Measurements from ENCODE around the gene CEP170. TPM values are rescaled to one million over a fixed set of nuclear protein-coding genes. Genes with fewer than 3 reads are reported as not detected.
A peak's percentile ranks its signal among the peaks of the same experiment; 100 is the strongest.
"Not testable (repeated sequence)": the region's sequence is repeated elsewhere in the genome, so short reads cannot be mapped to it uniquely, and the experiment has no call there.

The CEP170 gene
- total RNA-seq, 1 donor from 2014 or later: 97.3 TPM

- DNase-seq (ENCODE audit: low spot score): no peak
These were observed 18.4 kb downstream of the CEP170 start for GRCh38 chr1:243236604-243237252.

GRCh38 chr1:243234978-243235647 lies 20.0 kb downstream of the CEP170 start:
- DNase-seq (ENCODE audit: low spot score): peak; percentile 63

DNA sequence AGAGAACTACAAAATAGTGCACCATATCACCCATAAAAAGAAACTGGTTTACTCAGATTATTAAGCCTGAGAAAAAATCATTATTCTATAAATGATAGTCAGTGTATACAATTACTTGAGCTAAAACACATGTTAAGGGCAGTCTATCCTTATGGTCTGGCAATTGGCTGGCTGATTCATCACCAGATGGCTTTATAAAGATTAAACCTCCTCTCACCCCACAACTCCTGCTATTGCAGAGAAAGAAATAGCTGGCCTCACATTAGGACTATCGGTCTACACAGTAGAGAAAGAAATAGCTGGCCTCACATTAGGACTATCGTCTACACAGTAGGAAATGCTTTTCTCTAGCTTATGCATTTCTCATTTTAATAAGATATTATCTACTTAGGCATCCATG lies 21.2 kb downstream of the CEP170 start:
- DNase-seq (ENCODE audit: low spot score): no peak

DNA sequence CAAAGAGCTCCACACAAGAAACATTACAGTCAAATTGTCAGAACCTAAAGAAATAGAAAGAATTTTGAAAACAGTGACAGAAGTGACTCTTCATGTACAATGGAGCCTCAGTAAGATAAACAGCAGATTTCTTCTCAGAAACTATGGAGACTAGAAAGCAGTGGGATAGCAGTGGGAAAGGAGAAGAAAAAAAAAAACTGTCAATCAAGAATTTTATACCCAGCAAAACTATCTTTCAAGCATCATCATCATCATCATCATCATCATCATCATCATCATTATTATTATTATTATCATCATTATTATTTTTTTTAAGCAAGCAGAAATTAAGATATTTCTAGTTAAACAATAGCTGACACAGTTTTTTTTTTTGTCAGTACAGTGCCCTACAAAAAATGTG lies 24.2 kb downstream of the CEP170 start:
- DNase-seq (ENCODE audit: low spot score): no peak

- DNase-seq (ENCODE audit: low spot score): no peak
These were observed 25.6 kb downstream of the CEP170 start for GRCh38 chr1:243229526-243229925.

GRCh38 chr1:243227622-243228021 lies 27.5 kb downstream of the CEP170 start:
- DNase-seq (ENCODE audit: low spot score): no peak

DNA sequence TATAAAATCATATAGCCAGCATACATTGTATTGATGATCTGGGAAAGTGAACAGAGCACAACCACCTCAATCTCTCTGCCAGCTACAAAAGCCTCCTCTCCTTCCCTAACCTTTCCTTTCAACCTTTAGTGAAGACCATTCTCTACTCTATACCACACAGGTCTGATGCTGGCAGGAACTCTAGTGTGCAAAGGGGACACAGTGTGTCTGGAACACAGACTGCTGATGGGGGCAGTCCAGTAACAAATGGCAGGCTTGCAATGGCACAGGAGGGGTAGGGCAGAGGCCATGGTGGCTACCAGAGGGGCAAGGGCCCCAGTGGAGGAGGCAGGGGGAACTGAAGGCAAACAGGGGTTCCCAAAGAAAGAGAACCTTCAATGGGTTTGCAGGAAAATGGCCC lies 37.0 kb downstream of the CEP170 start:
- DNase-seq (ENCODE audit: low spot score): no peak

- DNase-seq (ENCODE audit: low spot score): no peak
These were observed 37.7 kb downstream of the CEP170 start for GRCh38 chr1:243217349-243217748.

- DNase-seq (ENCODE audit: low spot score): no peak
These were observed 38.3 kb downstream of the CEP170 start for GRCh38 chr1:243216741-243217140.

GRCh38 chr1:243215276-243215875 lies 39.7 kb downstream of the CEP170 start:
- not testable (repeated sequence) for DNase-seq (ENCODE audit: low spot score)

DNA sequence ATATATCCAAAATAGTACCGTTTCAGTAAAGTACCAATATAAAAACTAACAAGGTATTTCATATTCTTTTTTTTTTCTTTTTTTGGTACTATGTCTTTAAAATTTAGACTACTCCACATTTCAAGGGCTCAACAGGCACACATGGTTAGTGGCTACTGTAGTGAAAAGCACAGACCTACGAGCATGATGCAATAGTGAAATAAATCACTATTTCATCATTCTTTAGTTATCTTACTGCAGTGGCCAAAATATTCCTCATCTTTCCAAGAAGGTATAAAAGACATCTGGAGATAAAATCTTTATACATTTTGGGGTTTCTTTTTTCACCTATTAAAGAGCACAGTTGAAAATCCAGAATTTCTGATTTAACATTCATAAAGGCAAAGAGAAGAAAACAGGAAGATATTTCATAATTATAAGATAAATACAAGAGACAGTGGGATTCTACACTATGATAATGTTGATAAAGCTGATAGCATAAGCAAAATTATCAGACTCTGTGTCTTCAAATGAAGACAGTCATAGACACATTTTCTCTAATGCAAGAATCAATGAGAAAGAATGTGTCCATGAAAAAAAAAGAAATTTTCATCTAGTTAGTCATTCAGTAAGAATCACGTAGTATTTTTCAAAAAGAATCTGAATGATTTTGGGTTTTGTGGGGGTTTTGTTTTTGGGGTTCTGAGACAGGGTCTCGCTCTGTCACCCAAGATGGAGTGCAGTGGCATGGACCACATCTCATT lies 41.9 kb downstream of the CEP170 start:
- DNase-seq (ENCODE audit: low spot score): peak; percentile 79

GRCh38 chr1:243211984-243212383 lies 43.1 kb downstream of the CEP170 start:
- DNase-seq (ENCODE audit: low spot score): peak; percentile 78

- peak; percentile 46 for DNase-seq (ENCODE audit: low spot score)
These were observed 50.0 kb downstream of the CEP170 start for GRCh38 chr1:243205026-243205501.

- not testable (repeated sequence) for DNase-seq (ENCODE audit: low spot score)
These were observed 50.7 kb downstream of the CEP170 start for GRCh38 chr1:243204336-243204735.

GRCh38 chr1:243203196-243203595 lies 51.9 kb downstream of the CEP170 start:
- DNase-seq (ENCODE audit: low spot score): not testable (repeated sequence)

GRCh38 chr1:243201316-243201715 lies 53.8 kb downstream of the CEP170 start:
- DNase-seq (ENCODE audit: low spot score): not testable (repeated sequence)

DNA sequence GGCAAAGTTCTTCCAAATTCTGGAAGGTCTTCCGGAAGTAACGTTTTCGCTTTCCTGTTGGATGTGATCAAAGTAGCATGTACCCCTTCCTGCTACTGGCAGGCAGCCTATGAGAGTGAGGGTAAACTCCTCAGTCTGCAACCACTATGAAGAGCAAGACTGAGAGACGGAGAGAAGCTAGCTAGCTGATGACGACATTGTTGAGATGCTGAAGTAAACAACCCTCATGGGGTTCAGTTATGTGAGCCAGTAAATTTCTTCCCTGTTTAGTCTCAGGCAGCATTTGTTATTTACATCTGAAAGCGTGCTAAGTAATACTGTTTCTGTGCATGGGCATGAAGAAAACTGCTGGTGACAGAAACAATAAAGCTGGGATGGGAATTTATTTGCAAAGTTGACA lies 57.6 kb downstream of the CEP170 start:
- not testable (repeated sequence) for DNase-seq (ENCODE audit: low spot score)

GRCh38 chr1:243193330-243193729 lies 61.8 kb downstream of the CEP170 start:
- DNase-seq (ENCODE audit: low spot score): not testable (repeated sequence)

- DNase-seq (ENCODE audit: low spot score): not testable (repeated sequence)
These were observed 68.7 kb downstream of the CEP170 start for GRCh38 chr1:243186201-243186995.

- DNase-seq (ENCODE audit: low spot score): not testable (repeated sequence)
These were observed 70.3 kb downstream of the CEP170 start for GRCh38 chr1:243184787-243185186.

DNA sequence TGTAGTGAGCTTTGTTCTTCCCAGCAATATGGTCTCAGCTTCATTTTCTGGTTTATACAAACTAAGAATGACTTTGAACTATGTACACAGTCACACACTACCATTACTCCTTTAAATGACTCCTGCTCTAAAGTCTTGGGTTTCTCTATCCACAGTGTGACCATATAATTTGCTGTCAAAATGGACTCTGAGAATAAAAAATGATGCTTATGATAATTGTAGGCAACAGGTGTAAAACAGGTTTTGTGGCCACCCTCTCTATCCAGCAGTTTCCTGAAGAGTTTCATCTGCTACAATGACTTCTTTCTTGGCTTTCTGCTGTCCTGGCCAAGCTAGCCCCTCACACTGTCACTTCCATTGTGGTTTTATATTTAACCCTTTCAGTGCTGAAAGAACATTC lies 71.4 kb downstream of the CEP170 start:
- DNase-seq (ENCODE audit: low spot score): not testable (repeated sequence)

Measured in umbilical cord (tissue), 2 donors.